Stimulated activated CD4-positive, alpha-beta T cell treated with anti-CD3 and anti-CD28 coated beads, Interleukin-2, amount 100 ng/mL, for 24 hours (primary cell): Measurements from ENCODE around the gene MGAT4C.
"Not testable (repeated sequence)": the region's sequence is repeated elsewhere in the genome, so short reads cannot be mapped to it uniquely, and the experiment has no call there.

Experiments used
- DNase-seq, 2 donors: peaks; one replicate each; pipeline ENCODE4 v3.0.0-alpha.2; 2020

MGAT4C gene

DNA sequence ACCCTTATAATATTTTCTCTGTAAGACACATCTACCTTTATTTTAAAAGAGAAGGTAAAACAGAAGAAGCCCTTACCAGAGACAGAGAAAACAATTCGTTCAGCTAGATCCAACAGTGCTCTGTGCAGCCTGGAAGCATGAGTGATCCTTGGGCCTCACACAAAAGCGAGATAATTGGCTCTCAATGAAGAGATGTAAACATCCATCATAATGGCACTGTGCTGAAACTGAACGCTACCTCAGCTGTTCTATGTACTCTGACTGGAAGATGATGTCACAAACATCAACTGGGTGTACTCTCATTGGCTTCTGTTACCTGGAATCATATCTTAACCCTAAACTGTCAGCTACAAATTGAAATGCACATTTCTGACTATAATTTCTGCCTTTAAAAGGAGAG, at the start of gene MGAT4C:
MGAT4C (minus strand) TSS at position 229 of the 400 bp plus-strand sequence.
- no peak for DNase-seq

DNA sequence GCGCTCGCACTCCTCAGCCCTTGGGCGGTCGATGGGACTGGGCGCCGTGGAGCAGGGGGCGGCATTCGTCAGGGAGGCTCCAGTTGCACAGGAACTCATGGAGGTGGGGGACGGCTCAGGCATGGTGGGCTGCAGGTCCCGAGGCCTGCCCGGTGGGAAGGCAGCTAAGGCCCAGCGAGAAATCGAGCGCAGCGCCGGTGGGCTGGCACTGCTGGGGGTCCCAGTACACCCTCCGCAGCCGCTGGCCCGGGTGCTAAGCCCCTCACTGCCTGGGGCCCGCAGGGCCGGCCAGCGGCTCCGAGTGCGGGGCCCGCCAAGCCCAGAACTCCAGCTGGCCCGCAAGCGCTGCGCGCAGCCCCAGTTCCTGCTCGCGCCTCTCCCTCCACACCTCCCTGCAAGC, 40.2 kb upstream of the MGAT4C start:
- DNase-seq: not testable (repeated sequence)

GRCh38 chr12:86293682-86294240, 37.6 kb upstream of the MGAT4C start:
- no peak for DNase-seq

DNA sequence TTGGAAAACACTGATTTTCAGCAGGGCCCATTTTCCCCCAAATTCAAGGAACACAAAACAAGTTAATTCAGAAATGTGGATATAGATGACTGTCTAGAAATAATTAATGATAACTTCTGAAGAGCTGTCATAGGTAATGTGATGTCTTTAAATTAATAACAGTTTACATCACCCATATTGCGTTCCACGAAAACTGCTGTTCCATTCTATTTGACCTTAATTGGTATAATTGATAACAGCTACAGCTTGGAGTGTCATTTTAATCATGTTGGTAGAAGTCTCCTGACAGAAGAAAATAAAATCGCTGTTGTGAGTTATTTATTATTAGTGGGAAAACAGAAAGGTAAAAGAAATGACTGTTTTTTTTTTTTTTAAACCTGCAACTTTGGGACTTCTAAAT, 36.3 kb upstream of the MGAT4C start:
- no peak for DNase-seq

DNA sequence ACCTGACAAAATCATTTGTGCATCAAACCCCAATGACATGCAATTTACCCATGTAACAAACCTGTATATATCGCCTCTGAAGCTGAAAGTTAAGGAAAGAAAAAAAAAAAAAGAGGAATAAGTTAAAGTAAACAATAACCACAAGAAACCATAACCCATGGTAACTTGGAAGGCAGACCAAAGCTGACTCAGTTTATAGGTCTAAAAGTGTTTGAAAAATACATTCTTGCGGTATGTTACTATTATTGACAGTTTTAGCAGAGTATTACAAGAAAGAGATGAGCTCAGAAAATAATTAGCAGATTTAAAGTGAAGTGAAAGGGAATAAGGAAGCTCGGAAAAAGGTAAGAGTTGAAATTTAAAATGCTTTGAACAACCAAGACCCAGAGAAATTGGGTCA, 34.4 kb upstream of the MGAT4C start:
- DNase-seq: no peak

DNA sequence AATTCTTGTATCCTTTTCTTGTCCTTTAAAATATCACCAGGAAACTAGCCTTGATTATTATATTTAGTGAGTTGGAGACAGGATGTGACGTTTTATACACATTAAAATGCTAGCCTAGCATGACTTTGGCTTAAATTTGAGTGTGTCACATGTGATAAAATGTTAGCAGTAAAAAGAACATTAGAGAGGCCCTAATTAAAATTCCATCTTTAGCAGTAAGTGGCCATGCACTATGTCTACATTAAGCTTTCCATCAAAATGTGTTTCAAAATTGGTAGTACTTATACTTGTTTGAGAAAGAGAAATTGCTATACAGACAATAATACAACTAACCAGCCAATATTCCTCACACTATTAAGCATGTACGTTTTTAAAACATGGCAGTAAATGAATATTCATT, 29.9 kb upstream of the MGAT4C start:
- no peak for DNase-seq

- no peak for DNase-seq
Measured at GRCh38 chr12:86283620-86284019, 27.4 kb upstream of the MGAT4C start.

DNA sequence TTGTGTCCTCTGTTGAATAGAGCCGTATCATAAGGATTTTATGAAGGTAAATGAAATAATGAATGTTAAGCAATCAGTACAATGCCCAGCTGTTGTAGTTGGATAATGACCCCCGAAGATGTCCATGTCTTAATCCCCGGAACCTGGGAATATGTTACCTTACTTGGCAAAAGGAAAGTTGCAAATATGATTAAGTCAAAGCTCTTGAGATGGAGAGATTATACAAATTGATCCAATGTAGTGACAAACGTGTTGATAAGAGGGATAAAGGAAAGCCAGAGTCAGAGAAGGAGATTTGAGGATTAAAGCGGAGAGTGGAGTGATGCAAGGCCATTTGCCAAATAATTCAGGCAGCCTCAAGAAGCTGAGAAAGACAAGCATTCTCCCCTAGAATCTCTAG, 19.2 kb upstream of the MGAT4C start:
- DNase-seq: no peak

GRCh38 chr12:86265329-86265695, 9.1 kb upstream of the MGAT4C start:
- no peak for DNase-seq

DNA sequence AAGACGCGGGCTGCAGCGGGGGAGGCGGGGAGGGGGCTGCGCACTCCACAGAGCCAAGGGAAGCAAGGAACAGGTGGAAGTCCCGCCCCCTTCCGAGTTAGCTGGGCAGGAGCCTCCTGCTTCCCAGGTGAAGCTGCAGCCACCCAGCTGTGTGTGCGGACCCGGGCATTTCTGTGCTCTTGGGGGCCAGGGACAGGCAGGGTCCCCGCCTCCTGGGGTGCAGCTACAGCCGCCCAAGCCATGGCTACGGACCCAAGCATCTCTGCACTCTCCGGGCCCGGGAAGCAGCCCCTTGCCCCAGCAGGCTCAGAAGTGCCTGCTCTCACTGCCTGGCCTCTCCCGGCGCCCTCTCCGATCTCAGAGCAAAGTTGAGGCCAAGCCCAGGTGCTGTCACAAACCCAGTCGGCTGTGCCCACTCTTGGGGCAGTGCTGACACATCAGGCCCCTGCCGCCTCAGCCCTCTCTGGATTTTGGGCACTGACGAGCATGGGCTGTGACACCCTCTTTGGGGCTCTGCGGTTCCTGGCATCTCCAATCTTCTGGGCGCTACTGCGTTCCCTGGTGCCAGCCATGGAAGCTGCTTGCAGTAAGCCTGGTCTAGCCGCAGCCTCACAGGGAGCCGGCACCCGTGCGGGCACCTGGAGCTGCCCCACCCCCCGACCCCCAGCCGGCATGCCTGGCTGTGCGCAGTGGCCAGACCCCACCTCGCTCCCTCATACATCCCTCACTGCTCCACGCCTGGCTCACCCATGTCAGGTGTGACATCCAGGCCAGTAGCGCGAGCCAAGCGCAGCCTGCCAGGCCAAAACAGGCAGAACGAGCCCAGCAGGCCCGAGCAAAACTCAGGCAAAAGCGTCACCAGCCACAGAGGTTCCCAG, 8.5 kb upstream of the MGAT4C start:
- DNase-seq: no peak

- no peak for DNase-seq
Measured at GRCh38 chr12:86261578-86261977, 5.4 kb upstream of the MGAT4C start.

DNA sequence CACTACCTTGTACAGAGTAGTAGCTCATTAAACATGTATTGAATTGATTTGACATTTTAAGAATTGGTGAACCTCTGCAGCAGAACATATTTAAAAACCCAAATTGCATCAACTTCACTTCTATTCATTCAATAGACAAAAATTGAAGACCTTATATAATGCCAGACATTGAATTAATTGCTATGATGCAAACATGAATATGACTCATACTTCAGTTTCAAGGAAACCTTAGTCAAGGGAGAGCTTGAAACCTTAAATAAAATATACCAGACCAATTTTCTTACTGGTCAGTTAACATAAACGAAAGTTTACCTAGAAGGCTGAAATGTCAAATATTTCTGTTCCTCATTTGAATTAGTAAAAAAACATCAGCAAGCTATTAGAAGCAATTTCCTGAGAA, 5.0 kb upstream of the MGAT4C start:
- no peak for DNase-seq

- DNase-seq: no peak
Measured at GRCh38 chr12:86260183-86260582, 4.0 kb upstream of the MGAT4C start.

DNA sequence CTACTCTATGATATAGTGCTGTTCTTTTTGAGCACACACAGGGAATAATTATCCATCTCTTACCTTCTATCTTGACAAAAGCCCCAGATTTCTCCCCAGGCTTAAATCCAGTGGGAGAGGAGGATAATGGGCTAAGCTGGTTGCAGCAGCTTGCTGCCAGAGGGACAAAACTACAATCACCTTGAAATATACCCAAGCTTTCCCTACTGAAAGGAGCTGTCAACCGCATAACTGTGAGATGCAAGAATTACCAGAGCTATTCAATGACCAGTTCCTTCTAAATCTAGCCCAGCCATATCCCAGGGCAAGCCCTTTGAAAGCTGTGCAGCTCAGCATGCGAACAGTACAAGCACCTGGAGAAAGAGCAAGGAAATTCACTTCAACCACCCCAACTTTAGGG, 943 bp upstream of the MGAT4C start:
- DNase-seq: no peak

- no peak for DNase-seq
Measured at GRCh38 chr12:86254399-86255107, 1.6 kb downstream of the MGAT4C start.

GRCh38 chr12:86249851-86250250, 6.3 kb downstream of the MGAT4C start:
- no peak for DNase-seq

DNA sequence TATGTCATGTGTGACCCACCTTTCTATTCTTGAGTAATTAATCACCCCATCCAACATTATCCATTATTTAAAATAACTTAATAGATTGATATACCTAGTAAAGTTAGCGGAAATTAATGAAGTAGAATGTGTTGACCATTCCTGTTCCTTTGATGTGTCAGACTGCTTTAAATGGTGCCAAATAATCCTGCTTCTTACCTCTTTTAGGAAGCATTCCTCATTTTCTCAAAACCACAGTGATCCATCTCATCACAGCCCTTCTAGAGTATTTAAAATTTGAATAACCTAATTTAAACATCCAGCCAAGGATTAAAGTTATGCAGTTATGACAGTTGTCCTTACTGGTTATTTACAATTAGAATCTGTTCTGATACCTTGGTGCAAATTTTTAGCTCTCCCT, 6.9 kb downstream of the MGAT4C start:
- no peak for DNase-seq

GRCh38 chr12:86247871-86248270, 8.3 kb downstream of the MGAT4C start:
- DNase-seq: no peak

- no peak for DNase-seq
Measured at GRCh38 chr12:86241600-86241999, 14.6 kb downstream of the MGAT4C start.

DNA sequence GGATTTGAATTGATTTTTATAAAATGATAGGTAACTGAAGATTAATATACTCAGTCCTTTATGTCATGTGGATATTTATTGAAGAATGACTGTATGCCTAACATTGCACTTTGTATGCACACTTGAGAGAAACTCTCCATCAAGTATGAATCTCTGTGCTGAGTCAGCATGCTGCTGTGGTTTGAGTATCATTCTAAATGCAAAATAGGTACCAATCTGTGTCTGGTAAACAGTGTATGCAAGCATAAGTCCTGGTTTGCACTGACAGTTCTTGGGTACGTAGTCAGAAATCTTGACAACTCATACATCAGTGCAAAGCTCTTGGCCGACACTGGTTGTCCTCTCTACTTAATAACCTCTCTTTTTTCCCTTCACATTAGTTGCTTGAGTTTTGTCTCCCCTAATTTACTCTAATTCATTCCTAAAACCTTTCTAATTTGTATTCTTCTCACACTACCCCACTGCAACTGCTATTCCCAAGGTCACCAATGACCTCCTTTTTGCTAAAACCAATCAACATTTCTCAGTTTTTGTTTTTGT, 21.8 kb downstream of the MGAT4C start:
- no peak for DNase-seq

DNA sequence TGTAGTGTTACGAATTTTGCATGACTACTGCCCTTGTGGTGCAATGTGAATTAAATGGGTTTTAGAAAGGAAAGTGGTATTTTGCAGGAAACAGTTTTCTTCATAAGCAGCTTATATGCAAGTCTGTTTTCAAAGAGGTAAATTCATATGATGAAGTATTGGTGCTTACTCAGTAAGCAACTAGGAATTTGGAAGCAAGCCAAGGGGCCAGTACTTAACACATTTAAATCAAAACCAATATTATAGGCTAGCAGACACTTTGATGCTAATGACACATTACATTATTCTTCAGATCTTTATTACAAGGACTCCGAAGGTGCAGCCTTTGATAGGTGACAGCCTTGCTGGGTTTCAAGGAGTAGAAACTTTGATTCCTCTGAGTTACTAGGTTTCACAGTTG, 23.1 kb downstream of the MGAT4C start:
- no peak for DNase-seq

DNA sequence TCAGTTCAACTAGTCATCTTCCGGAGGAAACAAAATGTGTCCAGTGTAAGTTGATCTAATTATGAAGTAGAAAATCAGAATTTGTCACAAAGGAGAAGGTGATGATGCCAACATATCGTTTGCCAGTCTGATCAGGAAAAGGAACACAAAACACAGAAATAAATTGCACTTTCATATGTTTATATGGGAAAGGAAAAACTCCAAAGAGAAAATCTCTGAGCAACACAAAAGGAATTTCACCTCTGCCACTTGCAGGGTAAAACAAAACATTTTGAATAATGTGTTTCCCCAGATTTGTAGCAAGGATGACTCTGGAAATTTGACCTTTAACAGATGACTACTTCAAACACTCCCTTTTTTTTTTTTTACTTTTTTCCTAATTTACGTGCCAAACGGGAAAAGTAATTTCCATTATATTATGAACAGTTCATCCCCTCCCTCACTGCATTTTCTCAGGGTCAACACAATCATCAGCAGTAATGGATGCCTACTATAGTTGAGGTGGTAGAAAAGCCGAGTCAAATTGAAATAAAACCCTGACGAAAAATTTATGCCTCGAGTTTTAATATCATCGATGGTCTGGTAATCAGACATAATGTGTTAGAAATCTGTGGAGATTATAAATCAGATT, 25.6 kb downstream of the MGAT4C start:
- DNase-seq: no peak

GRCh38 chr12:86229772-86230171, 26.4 kb downstream of the MGAT4C start:
- no peak for DNase-seq
